ENCODE results near the gene RBM8A.

RBM8A gene

GRCh38 chr1:145912128-145912641, 15.1 kb downstream of the RBM8A start:
- no peak for DNase-seq

DNA sequence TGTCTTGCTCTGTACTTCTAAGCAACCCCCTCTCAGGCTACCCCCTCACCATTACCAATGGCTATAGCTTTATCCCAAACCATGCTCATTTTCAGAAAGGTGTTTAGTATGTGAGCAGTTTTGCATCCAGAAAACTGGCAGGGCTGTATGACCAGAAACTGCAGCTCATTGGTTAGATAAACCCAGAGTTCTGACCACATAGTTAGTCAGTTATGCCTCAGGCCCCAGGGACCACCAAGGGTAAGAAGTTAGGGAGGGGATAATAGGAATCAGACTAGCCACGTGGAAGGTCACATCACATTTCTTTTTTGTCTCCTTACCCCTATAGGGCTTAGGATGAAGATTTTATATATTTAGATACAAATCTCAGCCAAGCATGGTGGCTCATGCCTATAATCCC, 18.6 kb downstream of the RBM8A start:
- DNase-seq, result no peak

GRCh38 chr1:145906954-145907753, 20.1 kb downstream of the RBM8A start:
- no peak for DNase-seq

DNA sequence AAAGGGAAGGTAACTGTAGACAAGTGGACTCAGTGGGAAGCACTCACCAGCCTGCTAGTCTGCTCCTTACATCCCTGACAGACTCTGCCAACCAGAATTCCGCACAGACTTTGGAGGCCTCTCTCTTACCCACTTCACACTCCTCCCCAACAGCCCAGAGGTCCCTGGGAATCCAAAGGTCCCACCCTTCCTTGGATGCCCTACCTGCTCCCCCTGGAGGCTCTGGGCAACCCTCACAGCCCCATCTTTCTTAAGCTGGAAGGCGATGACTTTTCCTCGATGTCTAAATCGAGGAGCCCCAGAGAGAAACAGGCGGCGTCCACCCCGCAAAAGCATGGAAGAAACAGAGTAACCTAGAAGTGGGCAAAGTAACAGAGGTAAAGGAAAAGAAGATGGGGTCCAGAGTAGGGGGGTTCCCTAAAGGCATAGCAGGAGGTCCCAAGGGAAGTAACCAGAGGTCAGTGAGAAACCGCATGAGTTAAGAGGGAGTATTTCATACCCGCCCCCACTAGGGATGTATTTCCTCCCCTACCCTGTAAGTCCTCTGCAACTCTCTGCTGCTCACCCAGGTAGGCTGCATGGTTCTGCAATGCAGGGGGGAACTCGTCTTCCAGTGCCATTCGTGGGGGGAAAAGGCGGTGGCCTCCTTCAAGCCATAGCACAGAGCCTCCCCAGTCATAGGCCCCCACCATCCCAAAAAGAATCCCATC, 25.8 kb downstream of the RBM8A start:
- no peak for DNase-seq

- DNase-seq, result no peak
Observed at GRCh38 chr1:145898756-145899155, 28.5 kb downstream of the RBM8A start.

GRCh38 chr1:145897969-145898368, 29.3 kb downstream of the RBM8A start:
- DNase-seq, result no peak

- no peak for DNase-seq
Observed at GRCh38 chr1:145895471-145895870, 31.8 kb downstream of the RBM8A start.

- DNase-seq, result no peak
Observed at GRCh38 chr1:145893306-145894055, 33.8 kb downstream of the RBM8A start.

DNA sequence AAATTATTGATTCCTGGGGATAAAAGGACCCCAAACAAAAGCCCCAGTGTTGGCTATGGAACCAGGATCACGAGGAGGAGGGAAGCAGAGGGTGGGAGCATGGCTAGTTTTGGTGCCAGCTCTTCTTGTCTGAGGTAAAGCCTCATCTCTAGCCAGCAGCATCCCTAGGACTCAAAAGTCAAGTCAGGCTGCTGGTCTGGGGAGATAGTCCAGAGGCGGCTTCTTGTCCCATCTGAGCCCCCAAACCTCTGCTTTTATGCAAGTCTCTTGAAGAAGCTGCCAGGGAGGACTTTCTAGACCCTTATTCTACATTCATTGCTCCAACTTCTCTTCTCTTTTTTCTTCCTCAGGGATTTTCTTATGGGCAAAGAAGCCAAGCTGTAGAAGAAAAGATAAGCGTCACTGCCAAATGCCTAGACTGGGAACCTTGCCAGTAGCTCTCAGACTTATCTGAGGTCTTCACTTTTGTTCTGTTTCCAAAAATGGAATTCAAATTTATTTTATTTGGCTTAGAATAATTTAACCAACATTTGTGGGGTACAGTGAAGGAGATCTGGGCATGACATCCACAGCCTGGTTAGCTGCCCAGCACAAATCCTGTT, 34.7 kb downstream of the RBM8A start:
- DNase-seq, result no peak

- DNase-seq, result peak; percentile 33
Observed at GRCh38 chr1:145891587-145892485, 35.4 kb downstream of the RBM8A start.

- no peak for DNase-seq
Observed at GRCh38 chr1:145891143-145891542, 36.1 kb downstream of the RBM8A start.

- no peak for DNase-seq
Observed at GRCh38 chr1:145889722-145890121, 37.6 kb downstream of the RBM8A start.

- no peak for DNase-seq
Observed at GRCh38 chr1:145887631-145888030, 39.7 kb downstream of the RBM8A start.

DNA sequence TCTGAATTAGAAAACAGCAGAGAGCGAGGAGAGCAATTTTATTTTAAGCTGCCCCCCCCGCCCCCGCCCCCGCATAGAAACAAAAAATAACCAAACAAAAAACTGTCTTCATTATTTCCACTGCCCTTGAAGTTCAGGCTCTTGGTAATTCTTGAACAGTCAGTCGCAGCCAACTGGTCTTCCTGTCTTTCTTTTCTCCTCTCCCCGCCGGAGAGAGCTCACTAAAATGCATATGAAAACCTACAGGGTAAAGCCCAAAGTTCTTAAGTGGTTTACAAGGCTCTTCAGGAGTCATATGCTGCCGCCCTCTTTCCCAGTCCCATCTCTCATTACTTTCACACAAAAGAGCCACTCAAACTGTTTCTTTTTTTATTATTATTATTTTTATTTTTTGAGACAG, 40.5 kb downstream of the RBM8A start:
- DNase-seq, result no peak

DNA sequence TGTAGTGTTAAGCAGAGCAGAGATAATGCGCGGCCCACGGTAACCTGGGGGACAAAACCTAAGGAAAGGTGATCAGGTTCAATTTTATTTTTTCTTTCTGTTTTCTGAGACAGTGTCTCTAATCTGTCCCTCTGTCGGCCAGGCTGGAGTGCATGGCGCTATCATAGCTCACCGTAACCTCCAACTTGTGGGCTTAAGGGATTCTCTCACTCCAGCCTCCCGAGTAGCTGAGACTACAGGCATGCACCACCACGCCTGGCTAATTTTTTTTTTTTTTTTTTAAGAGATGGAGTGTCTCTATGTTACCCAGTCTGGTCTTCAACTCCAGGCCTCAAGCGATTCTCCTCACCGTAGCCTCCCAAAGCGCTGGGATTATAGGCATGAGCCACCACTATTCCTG, 40.9 kb downstream of the RBM8A start:
- no peak for DNase-seq

DNA sequence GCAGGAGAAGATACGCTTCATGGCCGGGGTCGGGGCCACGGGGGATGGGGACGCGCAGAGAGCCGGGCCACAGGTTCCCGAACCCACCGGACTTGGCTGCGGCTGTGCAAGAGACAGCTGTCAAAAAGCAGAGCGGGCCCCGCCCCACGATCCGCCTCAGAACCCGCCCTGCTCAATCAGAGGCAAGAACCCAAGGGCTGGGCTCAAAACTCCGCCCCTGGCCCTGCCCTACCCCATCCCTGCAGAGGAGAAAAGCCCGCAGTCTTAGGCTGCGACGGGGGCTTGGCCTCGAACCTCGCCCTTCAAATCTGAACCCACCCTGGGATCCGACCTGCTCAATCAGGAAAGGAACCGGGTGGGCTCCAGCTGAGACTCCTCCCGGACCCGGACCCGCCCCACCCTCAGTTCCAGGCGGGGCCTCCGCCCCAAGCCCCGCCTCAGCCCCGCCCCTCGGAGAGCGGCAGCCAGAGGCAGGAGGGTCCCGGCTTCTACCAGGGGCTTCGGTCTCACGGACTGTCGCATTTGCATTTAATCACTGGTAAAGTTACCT, 41.5 kb downstream of the RBM8A start, which contains the start of gene ANKRD35:
Gene ANKRD35, minus strand, starts transcription at position 129 of the 550 bp plus-strand sequence. Its CDS starts 108 bp downstream, at position 21.
- peak; percentile 85 for DNase-seq

- DNase-seq, result no peak
Observed at GRCh38 chr1:145884675-145885074, 42.6 kb downstream of the RBM8A start.

- no peak for DNase-seq
Observed at GRCh38 chr1:145879775-145880174, 47.5 kb downstream of the RBM8A start.

DNA sequence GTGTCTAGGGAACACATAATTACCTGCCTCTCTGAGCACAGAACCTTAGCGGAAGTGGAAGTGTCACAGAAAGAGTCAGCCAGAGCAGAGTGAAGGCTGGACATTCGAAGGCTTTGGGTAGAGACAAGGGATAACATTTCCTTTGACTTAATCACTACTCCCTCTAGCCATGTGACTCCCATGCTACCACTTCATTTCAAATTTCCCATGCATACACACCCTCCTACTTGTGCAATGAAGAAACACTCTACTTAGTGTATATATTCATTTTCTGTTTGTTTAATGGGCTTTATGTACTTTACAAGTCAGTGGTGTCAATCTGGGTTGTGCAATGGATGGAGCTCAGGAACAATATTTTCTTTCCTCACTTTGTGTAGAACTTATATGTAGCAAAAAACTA, 48.6 kb downstream of the RBM8A start:
- no peak for DNase-seq

DNA sequence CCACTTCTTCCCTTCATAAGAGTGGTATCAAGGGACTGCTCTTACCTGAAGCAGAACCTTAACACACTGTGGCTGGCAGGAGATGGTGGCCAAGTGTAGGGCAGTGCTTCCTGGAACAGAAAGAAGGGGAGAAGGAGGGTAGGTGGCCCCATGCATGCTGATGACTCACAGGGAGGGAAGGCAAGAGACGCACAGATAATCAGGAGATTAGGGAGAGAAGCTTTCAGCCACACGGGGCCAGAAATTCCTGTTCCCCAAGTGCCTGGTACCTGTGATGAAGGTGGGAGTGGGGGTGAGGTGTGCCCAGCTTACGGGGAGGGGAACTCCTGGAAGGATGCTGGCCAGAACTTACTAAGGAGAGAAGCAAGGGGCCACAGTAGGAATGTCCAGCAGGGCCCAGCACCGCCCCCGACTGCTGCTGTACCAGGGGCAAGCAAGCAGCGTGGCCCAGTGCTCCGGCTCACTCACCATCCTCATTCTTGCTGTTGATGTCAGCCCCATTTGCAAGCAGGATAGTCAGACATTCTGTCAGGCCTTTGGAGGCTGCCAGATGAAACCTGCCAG, 49.3 kb downstream of the RBM8A start:
- DNase-seq, result no peak

- DNase-seq, result no peak
Observed at GRCh38 chr1:145874646-145875045, 52.6 kb downstream of the RBM8A start.
